GM23338 (cell line): ENCODE results near the gene DOCK4.

Experiments used
- CREB1 ChIP-seq: fragments of 250-450 bp; sonication (Bioruptor Pico); IDR thresholded peaks from 2 replicates; pipeline ENCODE4 v1.5.0; 2020; ENCODE audit warnings: low read depth, mild to moderate bottlenecking, moderate library complexity
- EZH2 ChIP-seq: fragments of 200-600 bp; sonication (generic); IDR thresholded peaks from one replicate; pipeline ENCODE4 v1.8.0; 2017; ENCODE audit warnings: antibody characterized with exemption, mild to moderate bottlenecking, low read depth; ENCODE audit not compliant: unreplicated experiment
- EZH2phosphoT487 ChIP-seq: fragments of 200-600 bp; sonication (generic); IDR thresholded peaks from one replicate; pipeline ENCODE4 v1.8.1; 2018; ENCODE audit warnings: antibody characterized with exemption; ENCODE audit not compliant: unreplicated experiment
- POLR2AphosphoS5 ChIP-seq: IDR thresholded peaks from 2 replicates; pipeline ENCODE4 v1.6.1; 2016; ENCODE audit warnings: antibody characterized with exemption, low read depth
- TF ChIP-seq, protein P1 (sequence below), 2 experiments: fragments of 200-600 bp in 1 of 2; sonication (generic) in 1 of 2; conservative IDR thresholded peaks; 2 replicates each; pipeline versions ENCODE4 v1.5.1 to v1.6.1; 2016 to 2017; ENCODE audit warnings: antibody characterized with exemption in 2 of 2, low read depth in 2 of 2, mild to moderate bottlenecking in 2 of 2, moderate library complexity in 1 of 2
- TF ChIP-seq, protein P2 (sequence below): IDR thresholded peaks from one replicate; pipeline ENCODE4 v1.6.1; 2018; ENCODE audit warnings: antibody characterized with exemption; ENCODE audit not compliant: unreplicated experiment

DNA sequence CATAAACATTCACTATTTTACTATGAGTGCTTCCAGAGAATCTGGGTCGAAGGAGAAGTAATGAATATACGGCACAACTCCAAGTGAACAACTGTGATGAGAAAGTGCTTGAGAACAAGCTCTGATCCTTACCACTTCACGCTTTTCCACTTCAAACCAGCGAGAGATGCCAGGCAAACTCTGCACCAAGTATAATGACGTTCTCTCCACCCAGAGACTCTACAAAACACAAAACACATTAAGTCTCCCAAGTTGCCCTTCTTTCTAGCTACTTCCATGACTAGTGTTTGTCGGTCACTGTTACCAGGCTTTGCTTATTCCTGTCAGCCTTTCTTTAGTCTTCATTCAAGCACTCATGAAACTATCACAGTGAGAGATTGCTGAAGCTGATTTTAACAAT is 450.8 kb downstream of the DOCK4 start:
- TF ChIP-seq, protein P1, sequence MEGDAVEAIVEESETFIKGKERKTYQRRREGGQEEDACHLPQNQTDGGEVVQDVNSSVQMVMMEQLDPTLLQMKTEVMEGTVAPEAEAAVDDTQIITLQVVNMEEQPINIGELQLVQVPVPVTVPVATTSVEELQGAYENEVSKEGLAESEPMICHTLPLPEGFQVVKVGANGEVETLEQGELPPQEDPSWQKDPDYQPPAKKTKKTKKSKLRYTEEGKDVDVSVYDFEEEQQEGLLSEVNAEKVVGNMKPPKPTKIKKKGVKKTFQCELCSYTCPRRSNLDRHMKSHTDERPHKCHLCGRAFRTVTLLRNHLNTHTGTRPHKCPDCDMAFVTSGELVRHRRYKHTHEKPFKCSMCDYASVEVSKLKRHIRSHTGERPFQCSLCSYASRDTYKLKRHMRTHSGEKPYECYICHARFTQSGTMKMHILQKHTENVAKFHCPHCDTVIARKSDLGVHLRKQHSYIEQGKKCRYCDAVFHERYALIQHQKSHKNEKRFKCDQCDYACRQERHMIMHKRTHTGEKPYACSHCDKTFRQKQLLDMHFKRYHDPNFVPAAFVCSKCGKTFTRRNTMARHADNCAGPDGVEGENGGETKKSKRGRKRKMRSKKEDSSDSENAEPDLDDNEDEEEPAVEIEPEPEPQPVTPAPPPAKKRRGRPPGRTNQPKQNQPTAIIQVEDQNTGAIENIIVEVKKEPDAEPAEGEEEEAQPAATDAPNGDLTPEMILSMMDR (conservative IDR thresholded peaks at IDR 0.05; ENCODE audit: low read depth in 2 of 2) = no peak
- no peak for TF ChIP-seq EZH2
- TF ChIP-seq, protein P2, sequence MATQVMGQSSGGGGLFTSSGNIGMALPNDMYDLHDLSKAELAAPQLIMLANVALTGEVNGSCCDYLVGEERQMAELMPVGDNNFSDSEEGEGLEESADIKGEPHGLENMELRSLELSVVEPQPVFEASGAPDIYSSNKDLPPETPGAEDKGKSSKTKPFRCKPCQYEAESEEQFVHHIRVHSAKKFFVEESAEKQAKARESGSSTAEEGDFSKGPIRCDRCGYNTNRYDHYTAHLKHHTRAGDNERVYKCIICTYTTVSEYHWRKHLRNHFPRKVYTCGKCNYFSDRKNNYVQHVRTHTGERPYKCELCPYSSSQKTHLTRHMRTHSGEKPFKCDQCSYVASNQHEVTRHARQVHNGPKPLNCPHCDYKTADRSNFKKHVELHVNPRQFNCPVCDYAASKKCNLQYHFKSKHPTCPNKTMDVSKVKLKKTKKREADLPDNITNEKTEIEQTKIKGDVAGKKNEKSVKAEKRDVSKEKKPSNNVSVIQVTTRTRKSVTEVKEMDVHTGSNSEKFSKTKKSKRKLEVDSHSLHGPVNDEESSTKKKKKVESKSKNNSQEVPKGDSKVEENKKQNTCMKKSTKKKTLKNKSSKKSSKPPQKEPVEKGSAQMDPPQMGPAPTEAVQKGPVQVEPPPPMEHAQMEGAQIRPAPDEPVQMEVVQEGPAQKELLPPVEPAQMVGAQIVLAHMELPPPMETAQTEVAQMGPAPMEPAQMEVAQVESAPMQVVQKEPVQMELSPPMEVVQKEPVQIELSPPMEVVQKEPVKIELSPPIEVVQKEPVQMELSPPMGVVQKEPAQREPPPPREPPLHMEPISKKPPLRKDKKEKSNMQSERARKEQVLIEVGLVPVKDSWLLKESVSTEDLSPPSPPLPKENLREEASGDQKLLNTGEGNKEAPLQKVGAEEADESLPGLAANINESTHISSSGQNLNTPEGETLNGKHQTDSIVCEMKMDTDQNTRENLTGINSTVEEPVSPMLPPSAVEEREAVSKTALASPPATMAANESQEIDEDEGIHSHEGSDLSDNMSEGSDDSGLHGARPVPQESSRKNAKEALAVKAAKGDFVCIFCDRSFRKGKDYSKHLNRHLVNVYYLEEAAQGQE = no peak
- no peak for TF ChIP-seq CREB1
- TF ChIP-seq POLR2AphosphoS5 = no peak
- TF ChIP-seq EZH2phosphoT487 = no peak
